NCI-H146 (cell line): ENCODE results near the gene PTGDR.

Source experiments
- DNase-seq: peaks from one replicate; lab custom pipeline; 2025; lab: John Stamatoyannopoulos, UW

Gene PTGDR

GRCh38 chr14:52265253-52265652, 2.2 kb upstream of the PTGDR start:
- DNase-seq: no peak

GRCh38 chr14:52266179-52266578, 1.3 kb upstream of the PTGDR start:
- no peak for DNase-seq

- DNase-seq: no peak
Observed at GRCh38 chr14:52266782-52267181, 716 bp upstream of the PTGDR start.

- no peak for DNase-seq
Observed at GRCh38 chr14:52268279-52269061, 972 bp downstream of the PTGDR start.

GRCh38 chr14:52269100-52269499, 1.6 kb downstream of the PTGDR start:
- no peak for DNase-seq

GRCh38 chr14:52269982-52270381, 2.5 kb downstream of the PTGDR start:
- no peak for DNase-seq

GRCh38 chr14:52271538-52271937, 4.0 kb downstream of the PTGDR start:
- DNase-seq: no peak

GRCh38 chr14:52272375-52272774, 4.9 kb downstream of the PTGDR start:
- DNase-seq: peak; percentile 3

- no peak for DNase-seq
Observed at GRCh38 chr14:52275372-52275771, 7.9 kb downstream of the PTGDR start.

- no peak for DNase-seq
Observed at GRCh38 chr14:52277552-52277951, 10.1 kb downstream of the PTGDR start.

GRCh38 chr14:52279408-52279807, 11.9 kb downstream of the PTGDR start:
- DNase-seq: no peak

GRCh38 chr14:52283099-52283498, 15.6 kb downstream of the PTGDR start:
- DNase-seq: no peak

- DNase-seq: no peak
Observed at GRCh38 chr14:52286661-52287649, 19.5 kb downstream of the PTGDR start.

- no peak for DNase-seq
Observed at GRCh38 chr14:52296378-52296777, 28.9 kb downstream of the PTGDR start.

GRCh38 chr14:52298795-52299194, 31.3 kb downstream of the PTGDR start:
- no peak for DNase-seq

GRCh38 chr14:52299692-52300278, 32.3 kb downstream of the PTGDR start:
- DNase-seq: peak; percentile 34

- DNase-seq: no peak
Observed at GRCh38 chr14:52303236-52303635, 35.7 kb downstream of the PTGDR start.

- no peak for DNase-seq
Observed at GRCh38 chr14:52304248-52304904, 36.9 kb downstream of the PTGDR start.

- no peak for DNase-seq
Observed at GRCh38 chr14:52305014-52305413, 37.5 kb downstream of the PTGDR start.

- DNase-seq: no peak
Observed at GRCh38 chr14:52307376-52307775, 39.9 kb downstream of the PTGDR start.

- no peak for DNase-seq
Observed at GRCh38 chr14:52307905-52308304, 40.4 kb downstream of the PTGDR start.

GRCh38 chr14:52310541-52310940, 43.0 kb downstream of the PTGDR start:
- DNase-seq: no peak
